IPS DF 6.9 (cell line): ENCODE results near the gene NFIB.

Experiments used
- DNase-seq: peaks from one replicate; pipeline ENCODE4 v3.0.0-alpha.2; 2013; ENCODE audit warnings: low read depth, low spot score
- H3K27ac ChIP-seq: one replicate; pipeline ENCODE4 v1.5.1; 2013; ENCODE audit warnings: low read length, control low read depth
- H3K27me3 ChIP-seq: 2 replicates; pipeline ENCODE4 v1.6.1; 2013; ENCODE audit warnings: mild to moderate bottlenecking, low read length; ENCODE audit not compliant: control insufficient read depth, insufficient read depth
- H3K36me3 ChIP-seq: 2 replicates; pipeline ENCODE4 v1.6.1; 2013; ENCODE audit warnings: low read length; ENCODE audit not compliant: control insufficient read depth, insufficient read depth
- H3K4me1 ChIP-seq: 2 replicates; pipeline ENCODE4 v1.6.1; 2013; ENCODE audit warnings: low read length; ENCODE audit not compliant: control insufficient read depth, insufficient read depth
- H3K4me3 ChIP-seq: 2 replicates; pipeline ENCODE4 v1.5.1; 2013; ENCODE audit warnings: mild to moderate bottlenecking, low read length
- H3K9me3 ChIP-seq: 2 replicates; pipeline ENCODE4 v1.6.1; 2013; ENCODE audit warnings: low read length, inconsistent platforms; ENCODE audit not compliant: control insufficient read depth, insufficient read depth
- WGBS: extraction: QIAGEN DNeasy Blood & Tissue Kit; methylation state at CpG from one replicate; pipeline ENCODE4 v1.1.7; 2013; ENCODE audit warnings: mixed read lengths, missing lambda C conversion rate; ENCODE audit not compliant: insufficient read length, insufficient coverage; 5-methylcytosine and 5-hydroxymethylcytosine counted together

NFIB gene

GRCh38 chr9:14311956-14312685, 1.8 kb downstream of the NFIB start:
- Histone ChIP-seq H3K27me3 (no peaks in the 10 kb centered on the region), H3K36me3 (no peaks in the 10 kb centered on the region), H3K4me3 (peak overlapping the region; percentile 90; the same call in 1 of the 2 replicates), H3K27ac (no peak overlapping the region), H3K4me1 (peaks cover 2% of the 10 kb centered on the region; the same call in 1 of the 2 replicates), H3K9me3 (no peaks in the 10 kb centered on the region)
- no CpG with 5 or more reads among the region's 10 CpGs for WGBS
- DNase-seq = no peak

- no peaks in the 10 kb centered on the region for H3K27me3 ChIP-seq
- no peak for DNase-seq
- no CpG with 5 or more reads among the region's 2 CpGs for WGBS
- no peaks in the 10 kb centered on the region for H3K9me3 ChIP-seq
- H3K4me1 ChIP-seq = peaks cover 1% of the 10 kb centered on the region; the same call in 1 of the 2 replicates
- no peak overlapping the region for H3K4me3 ChIP-seq
- no peaks in the 10 kb centered on the region for H3K36me3 ChIP-seq
- H3K27ac ChIP-seq = no peak overlapping the region
These were observed 2.6 kb downstream of the NFIB start for GRCh38 chr9:14311171-14311949.

- Histone ChIP-seq H3K4me1 (peaks cover 1% of the 10 kb centered on the region; the same call in 1 of the 2 replicates), H3K27me3 (no peaks in the 10 kb centered on the region), H3K9me3 (no peaks in the 10 kb centered on the region), H3K27ac (no peak overlapping the region), H3K4me3 (no peak overlapping the region), H3K36me3 (no peaks in the 10 kb centered on the region)
- no CpG with 5 or more reads among the region's 2 CpGs for WGBS
- no peak for DNase-seq
These were observed 3.6 kb downstream of the NFIB start for GRCh38 chr9:14310311-14310710.

- Histone ChIP-seq H3K27me3 (no peaks in the 10 kb centered on the region), H3K9me3 (no peaks in the 10 kb centered on the region), H3K4me3 (no peak overlapping the region), H3K36me3 (no peaks in the 10 kb centered on the region), H3K27ac (no peak overlapping the region), H3K4me1 (peaks cover 1% of the 10 kb centered on the region; the same call in 1 of the 2 replicates)
- WGBS = no CpG with 5 or more reads among the region's 2 CpGs
- DNase-seq = no peak
These were observed 4.5 kb downstream of the NFIB start for GRCh38 chr9:14309403-14309802.

GRCh38 chr9:14308853-14309145, 5.1 kb downstream of the NFIB start:
- no peaks in the 10 kb centered on the region for H3K9me3 ChIP-seq
- no CpG with 5 or more reads among the region's 6 CpGs for WGBS

GRCh38 chr9:14307989-14308852, 5.7 kb downstream of the NFIB start:
- H3K4me1 ChIP-seq = peaks cover 1% of the 10 kb centered on the region; the same call in 1 of the 2 replicates
- H3K27me3 ChIP-seq = no peaks in the 10 kb centered on the region
- no peak overlapping the region for H3K27ac ChIP-seq
- no CpG with 5 or more reads among the region's 9 CpGs for WGBS
- no peaks in the 10 kb centered on the region for H3K9me3 ChIP-seq
- no peak for DNase-seq
- no peaks in the 10 kb centered on the region for H3K36me3 ChIP-seq
- H3K4me3 ChIP-seq = no peak overlapping the region

More at GRCh38 chr9:14308853-14309145, 5.1 kb downstream of the NFIB start:
- Histone ChIP-seq H3K4me1 (peaks cover 1% of the 10 kb centered on the region; the same call in 1 of the 2 replicates), H3K4me3 (no peak overlapping the region), H3K27me3 (no peaks in the 10 kb centered on the region), H3K36me3 (no peaks in the 10 kb centered on the region), H3K27ac (no peak overlapping the region)
- DNase-seq = no peak

- Histone ChIP-seq H3K9me3 (no peaks in the 10 kb centered on the region), H3K27me3 (no peaks in the 10 kb centered on the region), H3K36me3 (no peaks in the 10 kb centered on the region), H3K27ac (no peak overlapping the region), H3K4me1 (peaks cover 1% of the 10 kb centered on the region; the same call in 1 of the 2 replicates), H3K4me3 (no peak overlapping the region)
- no CpG with 5 or more reads among the region's 26 CpGs for WGBS
- no peak for DNase-seq
These were observed 7.0 kb downstream of the NFIB start for GRCh38 chr9:14306672-14307660.

- Histone ChIP-seq H3K4me1 (peaks cover 1% of the 10 kb centered on the region; the same call in 1 of the 2 replicates), H3K27ac (no peak overlapping the region), H3K27me3 (no peaks in the 10 kb centered on the region), H3K9me3 (no peaks in the 10 kb centered on the region), H3K4me3 (no peak overlapping the region), H3K36me3 (no peaks in the 10 kb centered on the region)
- no CpG with 5 or more reads among the region's 6 CpGs for WGBS
- no peak for DNase-seq
These were observed 7.8 kb downstream of the NFIB start for GRCh38 chr9:14306188-14306587.

- Histone ChIP-seq H3K4me3 (no peak overlapping the region), H3K27me3 (no peaks in the 10 kb centered on the region), H3K27ac (no peak overlapping the region), H3K4me1 (no peaks in the 10 kb centered on the region), H3K9me3 (no peaks in the 10 kb centered on the region), H3K36me3 (no peaks in the 10 kb centered on the region)
- DNase-seq = no peak
- WGBS = no CpG with 5 or more reads among the region's 3 CpGs
These were observed 9.7 kb downstream of the NFIB start for GRCh38 chr9:14304259-14304658.
